Fibroblast of lung (primary cell): ENCODE results near the gene MEG3. TPM values are rescaled to one million over a fixed set of nuclear protein-coding genes. Genes with fewer than 3 reads are reported as not detected.

Source experiments
- DNase-seq, 2 donors: peaks; one replicate each; pipeline versions ENCODE4 v3.0.0 to v3.0.0-alpha.2; 2010; ENCODE audit warnings: low read depth in 2 of 2
- H2AFZ ChIP-seq: 2 replicates; pipeline ENCODE4 v1.5.1; 2012; ENCODE audit warnings: low read length, control low read depth, inconsistent platforms
- H3K27ac ChIP-seq: 2 replicates; pipeline ENCODE4 v1.5.1; 2011; ENCODE audit warnings: low read length, control low read depth; ENCODE audit not compliant: insufficient read depth
- H3K27me3 ChIP-seq: 2 replicates; pipeline ENCODE4 v1.5.1; 2011; ENCODE audit warnings: mild to moderate bottlenecking, low read length; ENCODE audit not compliant: control insufficient read depth, insufficient read depth
- H3K36me3 ChIP-seq: 2 replicates; pipeline ENCODE4 v1.5.1; 2011; ENCODE audit warnings: low read length; ENCODE audit not compliant: control insufficient read depth, insufficient read depth
- H3K4me1 ChIP-seq: 2 replicates; pipeline ENCODE4 v1.5.1; 2011; ENCODE audit warnings: low read length; ENCODE audit not compliant: control insufficient read depth, insufficient read depth; ENCODE audit errors: extremely low read depth
- H3K4me2 ChIP-seq: 2 replicates; pipeline ENCODE4 v1.5.1; 2011; ENCODE audit warnings: low read length, control low read depth; ENCODE audit not compliant: insufficient read depth; ENCODE audit errors: extremely low read depth
- H3K4me3 ChIP-seq, 4 experiments: fragments of 200-600 bp in 1 of 4; sonication (generic) in 1 of 4; replicated peaks in 1 of 4; 2 replicates each; pipeline ENCODE4 v1.5.1; 2011 to 2016; ENCODE audit warnings: low read length in 4 of 4, low read depth in 3 of 4, mild to moderate bottlenecking in 3 of 4, control low read depth in 2 of 4, inconsistent platforms in 1 of 4, mixed read lengths in 1 of 4; ENCODE audit not compliant: insufficient read depth in 1 of 4; ENCODE audit errors: control extremely low read depth in 1 of 4
- H3K79me2 ChIP-seq: 2 replicates; pipeline ENCODE4 v1.5.1; 2012; ENCODE audit warnings: mild to moderate bottlenecking, low read length, inconsistent platforms; ENCODE audit not compliant: control insufficient read depth, insufficient read depth
- H3K9ac ChIP-seq: 2 replicates; pipeline ENCODE4 v1.5.1; 2011; ENCODE audit warnings: mild to moderate bottlenecking, low read length, control low read depth; ENCODE audit not compliant: insufficient read depth
- H3K9me3 ChIP-seq: 2 replicates; pipeline ENCODE4 v1.5.1; 2012; ENCODE audit warnings: low read depth, low read length; ENCODE audit not compliant: control insufficient read depth, insufficient read depth
- H4K20me1 ChIP-seq: 2 replicates; pipeline ENCODE4 v1.5.1; 2011; ENCODE audit warnings: low read length; ENCODE audit not compliant: control insufficient read depth, insufficient read depth; ENCODE audit errors: extremely low read depth
- EZH2 ChIP-seq: IDR thresholded peaks from 2 replicates; pipeline ENCODE4 v1.5.1; 2012; ENCODE audit warnings: low read length, control low read depth, mild to moderate bottlenecking; ENCODE audit errors: missing control alignments
- polyA plus RNA-seq, 2 donors: library from polyadenylated mRNA; depleted of rRNA in 1 of 2; stranded (reverse) in 1 of 2; unstranded in 1 of 2; fragments of >200 nt; gene quantifications; 2 replicates each; pipeline ENCODE4 v1.2.1, GENCODE V29; 2011 to 2012; ENCODE audit warnings: missing spikeins in 1 of 2
- total RNA-seq: library from RNA; depleted of rRNA; stranded (reverse); fragments of >200 nt; gene quantifications from 2 replicates; pipeline ENCODE4 v1.2.1, GENCODE V29; 2014
- TF ChIP-seq, protein P1 (sequence below), 2 donors: IDR thresholded peaks in 1 of 2; conservative IDR thresholded peaks in 1 of 2; 1 replicate in 1 of 2; 2 replicates in 1 of 2; pipeline ENCODE4 v1.5.1; 2011 to 2012; ENCODE audit warnings: low read length in 2 of 2, control low read depth in 1 of 2, inconsistent platforms in 1 of 2, low read depth in 1 of 2, mild to moderate bottlenecking in 1 of 2

MEG3 gene
- total and polyA plus RNA-seq, 2 donors (not counting 1 experiment from before 2014, with no cell fraction given), result 104 to 182 TPM

DNA sequence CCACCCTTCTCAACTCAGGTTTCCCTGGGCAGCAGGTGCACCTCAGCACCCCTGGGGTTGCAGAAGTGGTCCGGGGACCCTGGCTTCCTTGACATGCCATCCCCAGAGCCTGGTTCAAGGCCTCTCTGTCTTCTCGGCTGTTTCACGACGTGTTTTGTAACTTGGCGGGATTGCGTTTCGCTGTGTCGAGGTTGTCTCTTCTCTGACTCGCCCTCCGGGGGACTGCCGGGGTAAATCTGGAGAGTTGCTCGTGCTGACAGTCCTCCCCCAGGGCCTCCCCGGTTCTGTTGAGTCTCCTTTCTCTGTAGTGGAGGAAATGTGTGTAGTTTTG, 25.6 kb downstream of the MEG3 start:
- no peak for DNase-seq
- Histone ChIP-seq H3K4me2 (no peak overlapping the region), H4K20me1 (no peaks in the 10 kb centered on the region), H3K4me3 (no peak overlapping the region), H3K9me3 (no peaks in the 10 kb centered on the region), H2AFZ (no peak overlapping the region), H3K27ac (no peak overlapping the region), H3K36me3 (peaks cover 3% of the 10 kb centered on the region), H3K9ac (no peak overlapping the region), H3K79me2 (peaks cover 17% of the 10 kb centered on the region), H3K27me3 (no peaks in the 10 kb centered on the region), H3K4me1 (no peaks in the 10 kb centered on the region)
- TF ChIP-seq EZH2, result no peak
- TF ChIP-seq, protein P1, sequence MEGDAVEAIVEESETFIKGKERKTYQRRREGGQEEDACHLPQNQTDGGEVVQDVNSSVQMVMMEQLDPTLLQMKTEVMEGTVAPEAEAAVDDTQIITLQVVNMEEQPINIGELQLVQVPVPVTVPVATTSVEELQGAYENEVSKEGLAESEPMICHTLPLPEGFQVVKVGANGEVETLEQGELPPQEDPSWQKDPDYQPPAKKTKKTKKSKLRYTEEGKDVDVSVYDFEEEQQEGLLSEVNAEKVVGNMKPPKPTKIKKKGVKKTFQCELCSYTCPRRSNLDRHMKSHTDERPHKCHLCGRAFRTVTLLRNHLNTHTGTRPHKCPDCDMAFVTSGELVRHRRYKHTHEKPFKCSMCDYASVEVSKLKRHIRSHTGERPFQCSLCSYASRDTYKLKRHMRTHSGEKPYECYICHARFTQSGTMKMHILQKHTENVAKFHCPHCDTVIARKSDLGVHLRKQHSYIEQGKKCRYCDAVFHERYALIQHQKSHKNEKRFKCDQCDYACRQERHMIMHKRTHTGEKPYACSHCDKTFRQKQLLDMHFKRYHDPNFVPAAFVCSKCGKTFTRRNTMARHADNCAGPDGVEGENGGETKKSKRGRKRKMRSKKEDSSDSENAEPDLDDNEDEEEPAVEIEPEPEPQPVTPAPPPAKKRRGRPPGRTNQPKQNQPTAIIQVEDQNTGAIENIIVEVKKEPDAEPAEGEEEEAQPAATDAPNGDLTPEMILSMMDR (conservative IDR thresholded peaks at IDR 0.05 in 1 of 2, IDR thresholded peaks at IDR 0.05 in 1 of 2; ENCODE audit: low read depth in 1 of 2, low read length in 2 of 2), result no peak

DNA sequence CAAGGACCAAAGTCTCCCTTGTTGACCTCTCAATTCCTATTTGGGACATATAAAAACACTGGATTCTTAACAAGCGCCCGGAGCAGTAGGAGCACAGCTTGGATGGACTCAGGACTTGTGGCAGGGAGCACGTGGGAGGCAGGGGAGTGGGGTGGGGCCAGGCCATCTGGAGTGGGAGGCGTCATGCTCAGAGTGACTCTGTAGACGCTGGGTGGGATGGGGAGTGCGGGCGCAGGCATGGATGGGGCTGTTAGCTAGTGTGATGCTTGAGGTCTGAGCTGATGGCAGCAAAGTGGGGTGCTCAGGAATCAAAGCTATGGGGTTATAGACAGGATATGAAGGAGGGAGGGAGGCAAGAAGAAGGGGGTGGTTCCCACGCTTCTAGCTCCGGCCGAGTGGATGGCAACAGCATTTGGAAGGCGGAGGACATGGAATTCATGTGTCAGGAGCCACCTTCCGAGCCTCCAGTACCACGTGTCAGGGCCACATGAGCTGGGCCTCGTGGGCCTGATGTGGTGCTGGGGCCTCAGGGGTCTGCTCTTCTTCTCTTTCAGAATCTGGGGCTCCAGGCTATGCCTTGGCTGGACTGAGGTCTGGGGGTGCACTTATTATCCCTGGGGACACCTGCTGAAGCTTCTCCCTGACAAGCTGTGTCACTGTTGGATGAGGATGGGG, 26.2 kb downstream of the MEG3 start:
- Histone ChIP-seq H3K4me2 (no peak overlapping the region), H3K4me3 (no peak overlapping the region), H3K9me3 (no peaks in the 10 kb centered on the region), H3K36me3 (peaks cover 3% of the 10 kb centered on the region), H3K79me2 (peaks cover 19% of the 10 kb centered on the region), H3K9ac (no peak overlapping the region), H3K4me1 (no peaks in the 10 kb centered on the region), H4K20me1 (no peaks in the 10 kb centered on the region), H3K27me3 (no peaks in the 10 kb centered on the region), H3K27ac (no peak overlapping the region), H2AFZ (no peak overlapping the region)
- DNase-seq, result no peak
- no peak for TF ChIP-seq EZH2

DNA sequence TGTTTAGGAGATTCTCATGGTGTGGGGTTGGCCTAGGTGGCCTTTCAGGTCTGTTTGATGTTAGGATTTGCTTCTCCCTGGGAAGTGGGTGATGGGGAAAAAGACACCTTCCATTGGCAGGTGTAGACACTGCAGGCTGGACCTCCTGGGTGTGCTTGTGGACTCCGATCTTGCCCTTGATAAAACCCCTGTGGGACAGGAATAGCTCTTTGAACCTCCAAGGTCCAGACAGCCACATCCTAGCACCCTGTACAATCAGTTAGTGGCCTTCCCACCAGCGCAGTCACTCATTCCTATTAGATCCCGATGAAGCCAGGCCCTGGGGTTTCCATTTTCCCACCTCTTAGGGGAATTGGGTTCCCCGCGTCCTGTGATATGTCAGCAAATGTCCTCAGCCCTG, 28.5 kb downstream of the MEG3 start:
- Histone ChIP-seq H3K36me3 (peaks cover 1% of the 10 kb centered on the region), H4K20me1 (no peaks in the 10 kb centered on the region), H3K4me3 (no peak overlapping the region), H2AFZ (no peak overlapping the region), H3K4me2 (no peak overlapping the region), H3K9ac (no peak overlapping the region), H3K9me3 (no peaks in the 10 kb centered on the region), H3K27me3 (no peaks in the 10 kb centered on the region), H3K79me2 (peaks cover 24% of the 10 kb centered on the region), H3K27ac (no peak overlapping the region), H3K4me1 (no peaks in the 10 kb centered on the region)
- TF ChIP-seq, protein P1 (conservative IDR thresholded peaks at IDR 0.05 in 1 of 2, IDR thresholded peaks at IDR 0.05 in 1 of 2; ENCODE audit: low read depth in 1 of 2, low read length in 2 of 2), result no peak
- TF ChIP-seq EZH2, result no peak
- DNase-seq, result no peak
